Measurements from ENCODE around the gene CEP135. TPM values are rescaled to one million over a fixed set of nuclear protein-coding genes. Genes with fewer than 3 reads are reported as not detected.
"Not testable (repeated sequence)": the region's sequence is repeated elsewhere in the genome, so short reads cannot be mapped to it uniquely, and the experiment has no call there.

CEP135 gene
- polyA plus RNA-seq, 1 donor from 2014 or later, result 5.2 TPM

GRCh38 chr4:56066493-56066892, 117.7 kb downstream of the CEP135 start:
- no peak for TF ChIP-seq EP300 (conservative IDR thresholded peaks at IDR 0.05; ENCODE audit: poor library complexity, severe bottlenecking)
- TF ChIP-seq CTCF (IDR thresholded peaks at IDR 0.05; ENCODE audit: poor library complexity, severe bottlenecking), result no peak
- TF ChIP-seq RAD21 (conservative IDR thresholded peaks at IDR 0.05), result no peak
- TF ChIP-seq, protein P1, sequence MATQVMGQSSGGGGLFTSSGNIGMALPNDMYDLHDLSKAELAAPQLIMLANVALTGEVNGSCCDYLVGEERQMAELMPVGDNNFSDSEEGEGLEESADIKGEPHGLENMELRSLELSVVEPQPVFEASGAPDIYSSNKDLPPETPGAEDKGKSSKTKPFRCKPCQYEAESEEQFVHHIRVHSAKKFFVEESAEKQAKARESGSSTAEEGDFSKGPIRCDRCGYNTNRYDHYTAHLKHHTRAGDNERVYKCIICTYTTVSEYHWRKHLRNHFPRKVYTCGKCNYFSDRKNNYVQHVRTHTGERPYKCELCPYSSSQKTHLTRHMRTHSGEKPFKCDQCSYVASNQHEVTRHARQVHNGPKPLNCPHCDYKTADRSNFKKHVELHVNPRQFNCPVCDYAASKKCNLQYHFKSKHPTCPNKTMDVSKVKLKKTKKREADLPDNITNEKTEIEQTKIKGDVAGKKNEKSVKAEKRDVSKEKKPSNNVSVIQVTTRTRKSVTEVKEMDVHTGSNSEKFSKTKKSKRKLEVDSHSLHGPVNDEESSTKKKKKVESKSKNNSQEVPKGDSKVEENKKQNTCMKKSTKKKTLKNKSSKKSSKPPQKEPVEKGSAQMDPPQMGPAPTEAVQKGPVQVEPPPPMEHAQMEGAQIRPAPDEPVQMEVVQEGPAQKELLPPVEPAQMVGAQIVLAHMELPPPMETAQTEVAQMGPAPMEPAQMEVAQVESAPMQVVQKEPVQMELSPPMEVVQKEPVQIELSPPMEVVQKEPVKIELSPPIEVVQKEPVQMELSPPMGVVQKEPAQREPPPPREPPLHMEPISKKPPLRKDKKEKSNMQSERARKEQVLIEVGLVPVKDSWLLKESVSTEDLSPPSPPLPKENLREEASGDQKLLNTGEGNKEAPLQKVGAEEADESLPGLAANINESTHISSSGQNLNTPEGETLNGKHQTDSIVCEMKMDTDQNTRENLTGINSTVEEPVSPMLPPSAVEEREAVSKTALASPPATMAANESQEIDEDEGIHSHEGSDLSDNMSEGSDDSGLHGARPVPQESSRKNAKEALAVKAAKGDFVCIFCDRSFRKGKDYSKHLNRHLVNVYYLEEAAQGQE (IDR thresholded peaks at IDR 0.05; ENCODE audit: borderline replicate concordance), result no peak
- no peak for TF ChIP-seq SMC3 (conservative IDR thresholded peaks at IDR 0.05; ENCODE audit: poor library complexity)
- TF ChIP-seq POLR2AphosphoS5 (IDR thresholded peaks at IDR 0.05), result no peak
- no peak for TF ChIP-seq TAF1 (IDR thresholded peaks at IDR 0.05; ENCODE audit: low read depth)
- TF ChIP-seq EZH2 (IDR thresholded peaks at IDR 0.05; ENCODE audit: borderline replicate concordance, insufficient read depth, low read length, poor library complexity, severe bottlenecking), result no peak
- no peak for TF ChIP-seq MXI1 (conservative IDR thresholded peaks at IDR 0.05; ENCODE audit: poor library complexity, severe bottlenecking)
- no peak overlapping the region for H3K9ac ChIP-seq (ENCODE audit: low read length)
- no peak overlapping the region for H3K27ac ChIP-seq (ENCODE audit: low read length)
- no peaks in the 10 kb centered on the region for H3K27me3 ChIP-seq (ENCODE audit: insufficient read depth, low read depth, low read length)
- H3K9me2 ChIP-seq (ENCODE audit: insufficient read depth, low read length), result no peaks in the 10 kb centered on the region
- no peak overlapping the region for H2AFZ ChIP-seq (ENCODE audit: low read depth, low read length)
- H3F3A ChIP-seq (ENCODE audit: insufficient read depth, low read length, poor library complexity, severe bottlenecking), result no peaks in the 10 kb centered on the region
- no peaks in the 10 kb centered on the region for H3K9me3 ChIP-seq (ENCODE audit: low read length)
- H3K36me3 ChIP-seq (ENCODE audit: insufficient read depth, low read length), result no peaks in the 10 kb centered on the region
- peaks cover 74% of the 10 kb centered on the region for H3K79me2 ChIP-seq (replicated peaks; ENCODE audit: insufficient read depth, low read length)
- no peak overlapping the region for H3K4me2 ChIP-seq (ENCODE audit: low read length)
- no peak overlapping the region for H3K4me3 ChIP-seq (ENCODE audit: low read length)
- H4K20me1 ChIP-seq (ENCODE audit: insufficient read depth), result no peaks in the 10 kb centered on the region

- no peak for TF ChIP-seq MXI1 (conservative IDR thresholded peaks at IDR 0.05; ENCODE audit: poor library complexity, severe bottlenecking)
- TF ChIP-seq CTCF (IDR thresholded peaks at IDR 0.05; ENCODE audit: poor library complexity, severe bottlenecking), result no peak
- TF ChIP-seq, protein P1 (IDR thresholded peaks at IDR 0.05; ENCODE audit: borderline replicate concordance), result no peak
- no peak for TF ChIP-seq RAD21 (conservative IDR thresholded peaks at IDR 0.05)
- no peak for TF ChIP-seq TAF1 (IDR thresholded peaks at IDR 0.05; ENCODE audit: low read depth)
- TF ChIP-seq EP300 (conservative IDR thresholded peaks at IDR 0.05; ENCODE audit: poor library complexity, severe bottlenecking), result no peak
- Histone ChIP-seq H3K27ac (ENCODE audit: low read length) (no peak overlapping the region), H4K20me1 (ENCODE audit: insufficient read depth) (no peaks in the 10 kb centered on the region), H3K36me3 (ENCODE audit: insufficient read depth, low read length) (no peaks in the 10 kb centered on the region), H3F3A (ENCODE audit: insufficient read depth, low read length, poor library complexity, severe bottlenecking) (no peaks in the 10 kb centered on the region), H2AFZ (ENCODE audit: low read depth, low read length) (no peak overlapping the region), H3K4me2 (ENCODE audit: low read length) (no peak overlapping the region), H3K4me3 (ENCODE audit: low read length) (no peak overlapping the region), H3K9me3 (ENCODE audit: low read length) (no peaks in the 10 kb centered on the region), H3K79me2 (replicated peaks; ENCODE audit: insufficient read depth, low read length) (peaks cover 82% of the 10 kb centered on the region), H3K9ac (ENCODE audit: low read length) (no peak overlapping the region), H3K9me2 (ENCODE audit: insufficient read depth, low read length) (no peaks in the 10 kb centered on the region), H3K27me3 (ENCODE audit: insufficient read depth, low read depth, low read length) (no peaks in the 10 kb centered on the region)
Measured at GRCh38 chr4:56067826-56068225, 119.1 kb downstream of the CEP135 start.

- not testable (repeated sequence) for H3F3A ChIP-seq (ENCODE audit: insufficient read depth, low read length, poor library complexity, severe bottlenecking); H3K27ac ChIP-seq (ENCODE audit: low read length); H3K36me3 ChIP-seq (ENCODE audit: insufficient read depth, low read length); H2AFZ ChIP-seq (ENCODE audit: low read depth, low read length); H3K4me3 ChIP-seq (ENCODE audit: low read length); H3K9me3 ChIP-seq (ENCODE audit: low read length); H4K20me1 ChIP-seq (ENCODE audit: insufficient read depth); H3K4me2 ChIP-seq (ENCODE audit: low read length); H3K9ac ChIP-seq (ENCODE audit: low read length); H3K9me2 ChIP-seq (ENCODE audit: insufficient read depth, low read length); H3K27me3 ChIP-seq (ENCODE audit: insufficient read depth, low read depth, low read length)
- peaks cover 61% of the 10 kb centered on the region for H3K79me2 ChIP-seq (replicated peaks; ENCODE audit: insufficient read depth, low read length)
Measured at GRCh38 chr4:56072730-56073129, 124.0 kb downstream of the CEP135 start.
